HEK293 (cell line): ENCODE data around the gene LIMK1.

ENCODE experiments used
- CTCF ChIA-PET: fragments of 350-600 bp; formaldehyde crosslinking; extraction: SDS; loops from one replicate; lab custom pipeline; 2021; ENCODE audit warnings: antibody characterized with exemption; lab: Yijun Ruan, JAX
- POLR2A ChIA-PET: fragments of 300-600 bp; formaldehyde crosslinking; extraction: SDS; loops from one replicate; lab custom pipeline; 2020; ENCODE audit warnings: antibody characterized with exemption, inconsistent platforms; lab: Yijun Ruan, JAX
- H3K27ac ChIP-seq: fragments of 200-500 bp; sonication (Bioruptor generic); 2 replicates; pipeline ENCODE4 v1.5.1; 2014; ENCODE audit warnings: low read depth, low read length, control low read depth, inconsistent platforms; ENCODE audit errors: extremely low read depth
- H3K36me3 ChIP-seq, 2 experiments: fragments of 200-500 bp in 1 of 2; sonication (Bioruptor generic) in 1 of 2; 1 replicate in 1 of 2; 2 replicates in 1 of 2; pipeline ENCODE4 v1.5.1; 2014 to 2017; ENCODE audit warnings: inconsistent platforms in 2 of 2, low read length in 2 of 2; ENCODE audit not compliant: control insufficient read depth in 2 of 2, insufficient read depth in 1 of 2
- H3K4me1 ChIP-seq: fragments of 200-500 bp; sonication (Bioruptor generic); 2 replicates; pipeline ENCODE4 v1.5.1; 2014; ENCODE audit warnings: mild to moderate bottlenecking, low read length, inconsistent platforms; ENCODE audit not compliant: control insufficient read depth, insufficient read depth
- H3K4me3 ChIP-seq: 2 replicates; pipeline ENCODE4 v1.5.1; 2011; ENCODE audit warnings: low read depth, mild to moderate bottlenecking, control low read depth, low read length, moderate library complexity
- H3K9me3 ChIP-seq: fragments of 200-500 bp; sonication (Bioruptor generic); 2 replicates; pipeline ENCODE4 v1.5.1; 2014; ENCODE audit warnings: low read depth, low read length, inconsistent platforms; ENCODE audit not compliant: control insufficient read depth, insufficient read depth
- BCL11A ChIP-seq: fragments of 450-650 bp; formaldehyde crosslinking; IDR thresholded peaks from 2 replicates; pipeline ENCODE4 v1.5.1; 2016; ENCODE audit warnings: low read depth, missing biosample characterization, missing genetic modification characterization
- KLF8 ChIP-seq: fragments of 450-650 bp; formaldehyde crosslinking; IDR thresholded peaks from 2 replicates; pipeline ENCODE4 v1.5.1; 2016; ENCODE audit warnings: missing biosample characterization, missing genetic modification characterization
- OSR2 ChIP-seq: fragments of 450-650 bp; formaldehyde crosslinking; IDR thresholded peaks from 2 replicates; pipeline ENCODE4 v1.5.1; 2016; ENCODE audit warnings: missing biosample characterization, missing genetic modification characterization
- PRDM10 ChIP-seq: fragments of 450-650 bp; formaldehyde crosslinking; IDR thresholded peaks from 2 replicates; pipeline ENCODE4 v1.5.1; 2016; ENCODE audit warnings: missing biosample characterization, missing genetic modification characterization
- PRDM4 ChIP-seq: fragments of 450-650 bp; formaldehyde crosslinking; IDR thresholded peaks from 2 replicates; pipeline ENCODE4 v1.5.1; 2017; ENCODE audit warnings: missing biosample characterization, missing genetic modification characterization
- SP7 ChIP-seq: fragments of 450-650 bp; formaldehyde crosslinking; IDR thresholded peaks from 2 replicates; pipeline ENCODE4 v1.5.1; 2016; ENCODE audit warnings: missing biosample characterization, missing genetic modification characterization
- TCF7L2 ChIP-seq: IDR thresholded peaks from 2 replicates; pipeline ENCODE4 v1.6.1; 2011; ENCODE audit warnings: low read depth, mild to moderate bottlenecking, inconsistent platforms, low read length, moderate library complexity, borderline replicate concordance
- ZBTB17 ChIP-seq: fragments of 450-650 bp; formaldehyde crosslinking; IDR thresholded peaks from 2 replicates; pipeline ENCODE4 v1.5.1; 2016; ENCODE audit warnings: missing biosample characterization, missing genetic modification characterization
- ZBTB26 ChIP-seq: fragments of 450-650 bp; formaldehyde crosslinking; optimal IDR thresholded peaks from 2 replicates; pipeline ENCODE3; 2016; ENCODE audit warnings: missing biosample characterization, mild to moderate bottlenecking, missing genetic modification characterization
- ZFHX2 ChIP-seq: fragments of 450-650 bp; formaldehyde crosslinking; conservative IDR thresholded peaks from 2 replicates; pipeline ENCODE4 v1.5.1; 2016; ENCODE audit warnings: missing biosample characterization, missing genetic modification characterization
- ZNF133 ChIP-seq: fragments of 450-650 bp; formaldehyde crosslinking; IDR thresholded peaks from 2 replicates; pipeline ENCODE4 v1.5.1; 2016; ENCODE audit warnings: missing biosample characterization, missing genetic modification characterization
- ZNF23 ChIP-seq: fragments of 450-650 bp; formaldehyde crosslinking; IDR thresholded peaks from 2 replicates; pipeline ENCODE4 v1.5.1; 2016; ENCODE audit warnings: missing biosample characterization, missing genetic modification characterization, borderline replicate concordance
- ZNF416 ChIP-seq: fragments of 450-650 bp; formaldehyde crosslinking; IDR thresholded peaks from 2 replicates; pipeline ENCODE4 v1.5.1; 2016; ENCODE audit warnings: missing biosample characterization, missing genetic modification characterization
- ZNF449 ChIP-seq: fragments of 450-650 bp; formaldehyde crosslinking; IDR thresholded peaks from 2 replicates; pipeline ENCODE4 v1.5.1; 2017; ENCODE audit warnings: missing biosample characterization, mild to moderate bottlenecking, missing genetic modification characterization, moderate library complexity
- ZNF571 ChIP-seq: fragments of 450-650 bp; formaldehyde crosslinking; IDR thresholded peaks from 2 replicates; pipeline ENCODE4 v1.5.0; 2017; ENCODE audit warnings: missing biosample characterization, missing genetic modification characterization
- ZSCAN18 ChIP-seq: fragments of 450-650 bp; formaldehyde crosslinking; IDR thresholded peaks from 2 replicates; pipeline ENCODE4 v1.5.1; 2016; ENCODE audit warnings: missing biosample characterization, missing genetic modification characterization
- ZSCAN4 ChIP-seq: fragments of 450-650 bp; formaldehyde crosslinking; IDR thresholded peaks from 2 replicates; pipeline ENCODE4 v1.5.1; 2017; ENCODE audit warnings: missing biosample characterization, missing genetic modification characterization

The LIMK1 gene

GRCh38 chr7:74056096-74056915 lies 27.3 kb upstream of the LIMK1 start:
- Histone ChIP-seq H3K4me1 (no peaks in the 10 kb centered on the region), H3K9me3 (no peaks in the 10 kb centered on the region), H3K4me3 (no peak overlapping the region), H3K27ac (no peak overlapping the region), H3K36me3 (no peaks in the 10 kb centered on the region)
- POLR2A ChIA-PET, result no interaction called here
- no peak for TF ChIP-seq ZFHX2
- TF ChIP-seq KLF8, result no peak
- TF ChIP-seq ZSCAN18 (tag by site-specific recombination), result no peak
- no peak for TF ChIP-seq PRDM10 (tag by site-specific recombination)
- TF ChIP-seq TCF7L2, result no peak
- no peak for TF ChIP-seq ZNF133 (tag by site-specific recombination)
- TF ChIP-seq ZBTB26, result no peak
- no peak for TF ChIP-seq BCL11A
- no peak for TF ChIP-seq ZBTB17
- no peak for TF ChIP-seq ZNF23 (tag by site-specific recombination)
- no peak for TF ChIP-seq ZNF416 (tag by site-specific recombination)
- no peak for TF ChIP-seq PRDM4 (tag by site-specific recombination)
- TF ChIP-seq ZNF571 (tag by site-specific recombination), result no peak
- TF ChIP-seq SP7 (tag by site-specific recombination), result no peak
- CTCF ChIA-PET, result interaction anchor here (0.6 to 2.2 kb wide), 5 partner anchors 30 to 132 kb away, joined by 3 to 6 read pairs (median 5); no protein-coding TSS in a partner anchor

GRCh38 chr7:74057216-74057925 lies 26.2 kb upstream of the LIMK1 start:
- H3K27ac ChIP-seq, result no peak overlapping the region
- TF ChIP-seq ZSCAN4 (no peak), OSR2 (tag by site-specific recombination) (no peak), ZNF449 (tag by site-specific recombination) (no peak)
- no peaks in the 10 kb centered on the region for H3K4me1 ChIP-seq
- H3K9me3 ChIP-seq, result no peaks in the 10 kb centered on the region
- H3K36me3 ChIP-seq, result no peaks in the 10 kb centered on the region
- H3K4me3 ChIP-seq, result no peak overlapping the region
- ChIA-PET CTCF (interaction anchor here (0.7 to 2.0 kb wide), 4 partner anchors 10 to 114 kb away, joined by 5 to 6 read pairs (median 5); no protein-coding TSS in a partner anchor), POLR2A (no interaction called here)
